HG02642 (cell line): ENCODE results near the gene ESRRG.

ENCODE experiments used
- ATAC-seq: cut with Tn5 transposase; IDR thresholded peaks from one replicate; pipeline ENCODE4 v1.9.1; 2021; ENCODE audit warnings: mild to moderate bottlenecking; ENCODE audit not compliant: unreplicated experiment, poor library complexity

ESRRG gene

DNA sequence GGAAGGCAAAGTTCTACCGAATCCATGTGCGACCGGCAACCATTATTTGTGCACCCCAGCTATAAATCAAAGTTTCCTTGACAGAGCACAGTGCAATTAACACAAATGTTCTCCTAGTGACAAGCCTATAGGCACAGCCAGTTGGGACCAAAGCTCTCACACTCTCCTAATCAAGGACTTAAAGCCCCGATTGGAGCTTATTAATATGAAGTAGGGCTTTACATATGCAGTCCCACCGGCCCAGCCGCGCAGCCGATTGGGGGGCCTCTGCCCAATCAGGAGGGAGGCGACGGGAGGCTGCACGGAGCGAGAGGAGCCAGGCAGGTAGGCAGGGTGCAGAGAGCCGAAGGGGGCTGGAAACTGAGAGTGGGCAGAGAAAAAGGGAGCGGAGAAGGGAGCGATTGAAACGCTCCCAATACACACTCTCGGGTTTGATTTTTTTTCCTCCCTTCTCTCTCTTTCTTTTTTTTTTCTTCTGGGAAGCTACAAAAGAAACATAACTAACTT is at the start of gene ESRRG:
TSS of gene ESRRG (minus strand) at position 156 of the 507 bp plus-strand sequence. CDS start at position 26, 130 bp downstream.
- no peak for ATAC-seq

DNA sequence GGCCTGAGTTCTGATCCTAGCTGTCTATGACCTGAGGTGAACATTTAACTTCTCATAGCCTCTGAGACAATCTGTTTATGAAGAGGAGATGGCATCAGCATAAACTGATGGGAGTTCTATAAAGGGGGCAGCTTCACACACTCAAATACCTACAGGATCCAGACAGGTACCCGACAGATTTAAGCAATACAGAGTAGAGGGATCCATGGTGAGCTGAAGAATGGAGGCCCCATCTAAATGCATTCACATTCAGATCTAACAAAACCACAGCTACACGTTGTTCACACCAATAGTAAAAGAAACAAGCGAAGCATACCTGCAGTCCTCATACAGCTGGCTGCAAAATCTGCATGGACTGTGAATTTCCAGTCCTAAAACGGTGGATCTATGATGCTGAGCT is 48.7 kb upstream of the ESRRG start:
- ATAC-seq, result no peak

DNA sequence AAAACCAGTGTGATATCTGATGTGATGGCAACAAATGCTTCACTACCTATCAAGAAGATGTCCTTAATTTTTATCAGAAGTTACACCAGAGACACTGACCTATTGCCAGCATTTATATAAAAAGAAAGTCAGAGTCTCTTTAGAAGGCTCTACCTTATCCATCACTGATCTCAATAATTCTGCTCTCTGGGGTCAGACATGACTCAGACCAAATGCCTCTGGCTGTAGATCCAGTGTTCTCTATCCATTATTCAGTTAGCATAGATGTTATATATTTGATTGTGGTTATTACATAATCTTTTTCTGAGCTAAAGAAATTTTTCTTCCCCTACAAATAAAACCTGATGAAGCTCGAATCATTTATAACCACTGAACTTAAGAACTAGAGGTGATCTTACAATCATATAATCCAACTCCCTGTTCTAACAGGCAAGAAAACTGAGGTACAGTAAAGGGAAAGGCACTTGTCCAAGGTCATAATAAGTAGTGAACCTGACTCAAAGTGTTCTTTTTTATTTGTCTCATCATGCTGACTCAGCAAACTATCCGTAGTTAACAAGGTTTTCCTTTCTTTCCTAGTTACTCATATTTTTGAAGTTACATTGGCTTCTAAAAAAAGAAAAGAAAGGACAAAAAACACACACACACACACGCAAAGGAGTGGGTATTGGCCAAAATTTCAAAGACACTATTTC is 43.6 kb upstream of the ESRRG start:
- ATAC-seq, result no peak

DNA sequence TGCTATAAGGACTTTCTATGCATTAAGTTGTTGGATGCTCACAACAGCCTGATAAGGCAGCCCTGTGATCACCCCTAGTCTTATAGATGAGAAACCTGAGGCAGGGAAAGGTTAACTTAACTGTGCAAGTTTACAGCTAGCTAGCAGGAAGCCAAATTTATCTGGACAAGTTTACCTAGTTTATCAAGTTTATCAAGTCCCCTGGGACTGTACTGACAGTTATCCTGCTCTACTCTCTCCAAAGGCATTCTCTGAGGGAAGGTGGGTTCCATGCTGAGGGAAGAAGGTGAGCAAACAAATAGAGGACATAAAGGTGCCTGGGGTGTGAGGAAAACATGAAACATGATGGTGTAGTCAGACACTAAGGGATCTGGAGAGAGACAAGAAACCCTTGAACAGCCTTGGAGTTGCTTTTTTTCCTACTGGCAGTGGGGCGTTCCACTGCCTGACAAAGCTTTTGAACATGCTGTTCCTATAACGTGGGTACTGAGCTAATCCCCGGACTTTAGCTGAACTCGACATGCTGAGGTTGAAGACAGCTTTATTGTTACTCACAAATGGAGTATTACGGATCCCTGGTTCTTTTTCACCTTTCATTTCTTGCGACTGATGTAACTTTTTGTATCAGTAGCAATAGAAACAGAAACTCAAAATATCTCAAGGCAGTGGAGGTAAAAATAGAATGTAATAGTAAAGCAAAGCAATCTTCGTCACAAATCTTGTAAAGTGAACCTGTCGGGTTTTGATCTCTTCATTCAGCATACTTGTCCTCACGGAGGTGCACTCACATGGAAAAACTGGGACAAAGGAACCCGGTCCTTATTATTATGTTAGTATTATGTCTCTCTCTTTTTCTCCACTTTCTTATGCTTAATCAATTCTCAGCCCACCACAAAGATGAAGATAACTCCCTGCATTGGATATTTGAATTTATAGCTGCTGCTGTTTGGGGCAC is 42.4 kb upstream of the ESRRG start:
- ATAC-seq, result no peak

DNA sequence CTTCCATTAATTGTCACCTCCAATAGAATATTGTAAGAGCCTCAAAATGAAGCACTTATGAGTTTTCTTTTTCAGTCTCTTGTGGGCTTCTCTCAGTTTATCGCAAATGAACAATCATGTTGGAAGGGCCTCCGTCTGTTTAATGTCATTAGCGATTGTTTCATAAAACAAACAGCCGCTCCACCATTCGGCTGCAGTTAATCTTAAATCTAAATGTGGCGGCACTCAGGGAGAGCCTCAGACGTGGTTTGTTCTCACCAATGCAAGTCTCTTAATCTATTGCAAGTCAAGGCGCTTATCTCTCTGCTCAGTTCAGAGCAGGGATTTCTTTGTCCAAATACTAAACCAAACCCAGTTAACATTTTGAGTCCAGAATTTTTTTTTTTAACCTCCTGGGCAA is 34.9 kb upstream of the ESRRG start:
- ATAC-seq, result no peak

DNA sequence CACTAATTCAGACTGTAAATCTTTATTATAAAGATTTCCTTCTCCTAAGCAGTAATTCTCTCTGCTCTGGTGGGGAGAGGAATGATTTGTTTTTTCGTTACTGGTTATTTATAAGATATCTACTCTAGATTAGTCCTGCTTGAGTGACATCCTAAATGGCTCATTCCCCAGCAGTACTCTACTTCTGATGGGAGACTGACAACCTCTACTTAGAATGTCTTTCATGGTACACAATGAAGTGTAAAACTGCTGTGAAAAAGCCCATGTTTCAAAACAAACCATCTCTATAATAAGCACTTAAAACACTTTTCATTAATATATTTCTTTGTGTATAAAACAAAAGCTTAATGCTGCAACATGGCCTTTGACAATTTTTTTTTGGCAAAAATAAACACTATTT is 33.9 kb upstream of the ESRRG start:
- ATAC-seq, result no peak

DNA sequence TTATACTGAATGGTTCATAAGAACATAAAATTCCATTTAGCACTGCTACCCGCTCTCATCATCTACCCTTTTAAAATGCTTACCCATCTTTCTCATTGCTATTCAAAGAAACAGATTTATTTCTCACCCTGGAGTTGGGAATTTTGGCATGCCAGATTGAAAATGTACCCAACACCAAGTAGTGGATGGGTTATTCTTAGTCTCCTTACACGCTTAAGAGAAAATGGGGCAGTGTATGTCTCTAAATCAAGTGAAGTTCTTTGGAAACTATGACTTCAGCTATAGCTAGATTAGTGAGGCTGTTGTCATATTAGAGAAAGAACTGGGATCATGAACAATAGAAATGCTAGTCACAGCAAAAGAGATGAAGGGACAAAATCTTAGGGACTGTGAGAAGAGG is 27.7 kb upstream of the ESRRG start:
- ATAC-seq, result no peak

DNA sequence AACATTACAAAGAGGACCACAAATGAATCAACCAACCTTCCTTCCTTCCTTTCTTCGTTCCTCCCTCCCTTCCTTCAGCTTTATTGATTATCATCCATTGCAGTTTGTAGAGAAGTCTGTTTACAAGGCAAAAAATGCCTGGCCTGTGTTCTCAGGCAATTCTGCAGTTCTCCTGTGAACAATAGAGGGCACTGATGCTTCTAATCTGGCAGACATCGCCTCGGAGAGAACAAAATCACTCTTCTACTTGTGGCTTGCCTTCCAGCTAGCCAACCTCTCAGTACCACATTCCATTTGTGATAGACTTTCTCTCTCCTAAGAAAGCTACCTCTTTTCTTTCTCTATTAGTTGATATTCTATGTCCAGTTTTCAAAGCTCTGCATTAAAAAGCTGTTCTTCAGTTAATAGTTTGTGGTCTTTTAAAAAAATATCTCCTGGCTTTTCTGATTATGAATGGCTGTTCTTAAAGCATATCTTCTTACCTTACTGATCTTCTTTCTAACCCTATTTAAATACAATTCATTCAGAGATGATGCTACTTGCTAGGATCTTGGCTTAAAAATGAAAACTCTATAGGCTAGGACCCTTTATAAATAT is 26.9 kb upstream of the ESRRG start:
- ATAC-seq, result peak; percentile 58

- ATAC-seq, result no peak
Observed at GRCh38 chr1:216749232-216749631, 26.0 kb upstream of the ESRRG start.

DNA sequence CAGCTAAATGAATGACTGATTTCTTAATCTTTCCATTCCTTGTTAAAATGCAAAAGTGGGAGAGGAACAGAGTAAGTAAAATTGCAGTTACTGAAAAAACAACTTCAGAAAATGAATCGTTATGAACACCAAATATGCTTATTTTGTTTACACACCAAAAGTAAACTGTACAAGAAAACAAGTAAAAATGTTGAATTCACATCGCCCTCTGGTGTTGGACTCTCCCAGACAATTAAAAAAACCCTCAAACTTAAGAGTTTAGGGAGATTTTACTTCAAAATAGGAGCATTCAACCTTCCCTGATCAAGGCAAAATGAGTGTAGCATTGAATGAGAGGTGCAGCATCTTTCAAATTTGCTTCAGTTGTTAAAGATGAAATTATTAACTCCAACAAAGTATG is 19.4 kb upstream of the ESRRG start:
- no peak for ATAC-seq

- ATAC-seq, result no peak
Observed at GRCh38 chr1:216740331-216740730, 17.1 kb upstream of the ESRRG start.

- ATAC-seq, result no peak
Observed at GRCh38 chr1:216739793-216740192, 16.6 kb upstream of the ESRRG start.

DNA sequence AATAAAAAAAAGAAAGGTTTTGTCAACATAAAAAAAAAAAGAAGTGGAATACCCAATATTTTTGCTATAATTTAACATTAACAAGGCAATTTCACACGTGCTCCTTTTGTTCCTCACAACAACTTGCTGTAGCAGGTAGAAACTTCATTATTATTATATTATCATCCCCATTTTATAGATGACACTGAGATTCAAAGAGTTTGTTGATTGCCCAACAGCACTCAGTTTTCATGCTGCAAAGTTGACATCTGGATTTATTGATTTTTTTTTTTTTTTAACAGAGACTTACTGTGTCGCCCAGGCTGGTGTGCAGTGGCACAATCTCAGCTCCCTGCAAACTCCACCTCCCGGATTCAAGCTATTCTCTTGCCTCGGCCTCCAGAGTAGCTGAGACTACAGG is 8.9 kb upstream of the ESRRG start:
- no peak for ATAC-seq

GRCh38 chr1:216731562-216731961 is 8.3 kb upstream of the ESRRG start:
- ATAC-seq, result no peak

DNA sequence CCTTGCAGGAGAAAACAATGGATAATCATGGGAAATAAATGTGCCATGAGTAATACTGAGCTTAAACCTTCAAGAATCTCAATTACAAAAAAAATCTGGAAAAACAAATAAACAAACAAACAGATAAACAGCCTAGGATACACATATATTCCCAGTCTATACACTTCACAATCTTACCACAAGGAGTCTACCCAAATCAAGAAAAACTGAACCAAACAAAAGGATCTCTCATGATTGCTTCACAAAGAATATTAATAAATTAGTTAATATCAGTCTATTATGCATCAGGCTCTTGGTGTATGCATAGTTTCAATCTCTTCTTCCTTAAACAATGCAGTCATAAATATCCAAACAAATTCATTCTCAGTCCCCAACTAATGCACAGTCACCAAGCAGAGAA is 3.2 kb upstream of the ESRRG start:
- no peak for ATAC-seq

- no peak for ATAC-seq
Observed at GRCh38 chr1:216722821-216723220, 408 bp downstream of the ESRRG start.

DNA sequence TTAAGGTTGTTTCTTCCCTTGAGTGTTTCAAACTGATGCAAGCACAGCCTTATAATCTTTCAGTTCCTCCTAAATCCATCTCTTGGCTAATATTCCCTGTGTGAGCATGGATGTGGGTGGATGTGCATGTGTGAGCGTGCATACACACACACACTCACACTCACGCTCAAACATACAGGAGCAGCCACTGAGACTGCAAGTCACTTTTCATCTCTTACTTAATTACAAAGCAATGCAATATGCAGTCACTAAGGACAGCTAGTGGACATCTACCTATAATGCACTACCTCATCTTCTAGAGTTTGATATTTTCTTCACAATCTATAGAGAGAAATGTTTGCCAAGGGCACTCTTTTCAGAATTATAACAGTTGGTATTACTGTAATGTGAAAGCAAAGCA is 1.4 kb downstream of the ESRRG start:
- ATAC-seq, result no peak

DNA sequence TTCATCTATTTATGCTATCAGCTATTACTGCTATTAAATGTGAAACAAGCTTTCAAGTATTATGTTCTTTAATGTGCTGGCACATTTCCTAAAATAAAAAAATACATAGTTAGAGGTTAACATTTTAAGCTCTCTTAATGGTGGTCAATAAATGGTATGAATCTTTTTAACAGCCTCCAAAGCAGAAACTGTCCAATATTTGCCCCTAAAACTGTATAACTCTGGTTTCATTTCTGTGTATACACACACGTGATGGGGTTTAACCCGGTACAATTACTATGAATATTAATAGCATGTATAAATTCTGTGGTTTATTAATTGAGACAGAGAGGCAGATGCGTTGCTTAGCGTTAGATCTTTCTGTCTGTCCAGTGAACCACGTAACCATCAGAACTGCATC is 2.2 kb downstream of the ESRRG start:
- no peak for ATAC-seq

DNA sequence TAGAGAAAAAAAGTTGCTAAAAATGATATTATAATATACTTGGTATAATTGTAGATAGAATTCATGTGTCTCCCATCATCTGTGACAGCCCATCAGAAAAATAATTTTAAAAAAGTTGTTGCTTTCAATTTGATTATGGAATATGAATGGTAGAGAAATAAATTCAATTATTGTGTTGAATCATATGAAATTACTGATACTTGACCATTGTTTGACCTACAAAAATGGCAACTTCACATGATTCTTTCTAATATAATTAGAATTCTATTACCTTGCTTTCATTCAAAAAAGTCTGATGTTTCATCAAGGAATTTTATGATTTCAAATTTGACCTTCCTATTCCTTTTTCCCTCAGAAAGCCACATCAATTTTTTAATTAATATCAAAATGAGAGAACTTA is 11.5 kb downstream of the ESRRG start:
- ATAC-seq, result no peak

- no peak for ATAC-seq
Observed at GRCh38 chr1:216710598-216711333, 12.5 kb downstream of the ESRRG start.
